ENCODE data around the gene TAF1D.

DNA sequence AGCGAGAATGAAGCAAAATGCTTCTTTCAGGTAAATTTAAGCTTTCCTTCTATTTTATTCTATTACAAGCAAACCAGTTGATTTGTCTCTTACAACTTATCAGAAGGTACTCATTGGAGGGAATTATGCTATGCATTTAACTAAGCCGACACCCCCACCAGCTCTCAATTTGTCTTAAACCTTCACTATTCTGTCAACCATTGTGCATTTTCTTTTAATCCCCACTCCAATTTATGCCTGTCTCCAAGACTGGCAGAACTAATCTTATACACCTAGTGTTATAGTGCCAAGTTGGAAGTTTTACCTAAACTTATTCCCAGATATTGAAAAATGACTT is 12.5 kb downstream of the TAF1D start:
- TF ChIP-seq POLR2A (IDR thresholded peaks at IDR 0.05), result no peak
- TF ChIP-seq, protein P1, sequence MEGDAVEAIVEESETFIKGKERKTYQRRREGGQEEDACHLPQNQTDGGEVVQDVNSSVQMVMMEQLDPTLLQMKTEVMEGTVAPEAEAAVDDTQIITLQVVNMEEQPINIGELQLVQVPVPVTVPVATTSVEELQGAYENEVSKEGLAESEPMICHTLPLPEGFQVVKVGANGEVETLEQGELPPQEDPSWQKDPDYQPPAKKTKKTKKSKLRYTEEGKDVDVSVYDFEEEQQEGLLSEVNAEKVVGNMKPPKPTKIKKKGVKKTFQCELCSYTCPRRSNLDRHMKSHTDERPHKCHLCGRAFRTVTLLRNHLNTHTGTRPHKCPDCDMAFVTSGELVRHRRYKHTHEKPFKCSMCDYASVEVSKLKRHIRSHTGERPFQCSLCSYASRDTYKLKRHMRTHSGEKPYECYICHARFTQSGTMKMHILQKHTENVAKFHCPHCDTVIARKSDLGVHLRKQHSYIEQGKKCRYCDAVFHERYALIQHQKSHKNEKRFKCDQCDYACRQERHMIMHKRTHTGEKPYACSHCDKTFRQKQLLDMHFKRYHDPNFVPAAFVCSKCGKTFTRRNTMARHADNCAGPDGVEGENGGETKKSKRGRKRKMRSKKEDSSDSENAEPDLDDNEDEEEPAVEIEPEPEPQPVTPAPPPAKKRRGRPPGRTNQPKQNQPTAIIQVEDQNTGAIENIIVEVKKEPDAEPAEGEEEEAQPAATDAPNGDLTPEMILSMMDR (IDR thresholded peaks at IDR 0.05), result no peak
- TF ChIP-seq POLR2AphosphoS5 (IDR thresholded peaks at IDR 0.05), result no peak

All from gastroesophageal sphincter (tissue), 3 donors.